ENCODE measurements around the gene HAP1. TPM values are rescaled to one million over a fixed set of nuclear protein-coding genes. Genes with fewer than 3 reads are reported as not detected.

Gene HAP1
- total and polyA plus RNA-seq, 7 donors = under 0.01 to 4.3 (median 0.71) TPM

DNA sequence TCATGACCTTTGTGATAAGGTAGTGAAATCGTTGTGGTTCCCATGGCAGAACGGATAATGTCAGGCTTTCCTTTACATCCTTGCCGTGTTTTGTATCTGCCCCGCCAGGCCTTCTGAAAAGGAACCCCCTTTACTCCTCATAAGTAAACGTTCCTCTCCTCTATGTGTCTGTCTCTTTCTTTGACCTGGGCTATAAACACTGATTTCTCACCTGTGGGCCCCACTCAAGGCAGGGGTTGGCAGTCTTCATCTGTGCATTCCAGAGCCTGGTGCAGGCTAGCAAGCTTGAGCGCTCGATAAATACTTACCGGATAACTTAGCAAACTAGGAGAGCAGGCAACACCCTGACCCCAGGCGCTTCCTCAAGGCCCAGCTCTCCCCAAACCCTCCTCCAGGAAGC is 7.3 kb upstream of the HAP1 start:
- H3K27me3 ChIP-seq = peaks cover 0 to 12% (median 10%) of the 10 kb centered on the region in 3 donors
- no peaks in the 10 kb centered on the region for H3K9me3 ChIP-seq
- H3K4me3 ChIP-seq = no peak overlapping the region
- 87 to 88% methylated on average over 9 of the region's 9 CpGs for WGBS, 2 donors
- no peaks in the 10 kb centered on the region for H3K36me3 ChIP-seq
- intact Hi-C loops (cut with DNase I) = no loop called here
- DNase-seq = no peak
- TF ChIP-seq EP300 (IDR thresholded peaks at IDR 0.05) (no peak), POLR2AphosphoS5 (IDR thresholded peaks at IDR 0.05) (no peak), POLR2A (IDR thresholded peaks at IDR 0.05) (no peak)
- TF ChIP-seq, protein P1, sequence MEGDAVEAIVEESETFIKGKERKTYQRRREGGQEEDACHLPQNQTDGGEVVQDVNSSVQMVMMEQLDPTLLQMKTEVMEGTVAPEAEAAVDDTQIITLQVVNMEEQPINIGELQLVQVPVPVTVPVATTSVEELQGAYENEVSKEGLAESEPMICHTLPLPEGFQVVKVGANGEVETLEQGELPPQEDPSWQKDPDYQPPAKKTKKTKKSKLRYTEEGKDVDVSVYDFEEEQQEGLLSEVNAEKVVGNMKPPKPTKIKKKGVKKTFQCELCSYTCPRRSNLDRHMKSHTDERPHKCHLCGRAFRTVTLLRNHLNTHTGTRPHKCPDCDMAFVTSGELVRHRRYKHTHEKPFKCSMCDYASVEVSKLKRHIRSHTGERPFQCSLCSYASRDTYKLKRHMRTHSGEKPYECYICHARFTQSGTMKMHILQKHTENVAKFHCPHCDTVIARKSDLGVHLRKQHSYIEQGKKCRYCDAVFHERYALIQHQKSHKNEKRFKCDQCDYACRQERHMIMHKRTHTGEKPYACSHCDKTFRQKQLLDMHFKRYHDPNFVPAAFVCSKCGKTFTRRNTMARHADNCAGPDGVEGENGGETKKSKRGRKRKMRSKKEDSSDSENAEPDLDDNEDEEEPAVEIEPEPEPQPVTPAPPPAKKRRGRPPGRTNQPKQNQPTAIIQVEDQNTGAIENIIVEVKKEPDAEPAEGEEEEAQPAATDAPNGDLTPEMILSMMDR (IDR thresholded peaks at IDR 0.05) = no peak
- no peak overlapping the region for H3K27ac ChIP-seq
- H3K4me1 ChIP-seq = peaks cover 0 to 4% (median 0%) of the 10 kb centered on the region in 4 donors

DNA sequence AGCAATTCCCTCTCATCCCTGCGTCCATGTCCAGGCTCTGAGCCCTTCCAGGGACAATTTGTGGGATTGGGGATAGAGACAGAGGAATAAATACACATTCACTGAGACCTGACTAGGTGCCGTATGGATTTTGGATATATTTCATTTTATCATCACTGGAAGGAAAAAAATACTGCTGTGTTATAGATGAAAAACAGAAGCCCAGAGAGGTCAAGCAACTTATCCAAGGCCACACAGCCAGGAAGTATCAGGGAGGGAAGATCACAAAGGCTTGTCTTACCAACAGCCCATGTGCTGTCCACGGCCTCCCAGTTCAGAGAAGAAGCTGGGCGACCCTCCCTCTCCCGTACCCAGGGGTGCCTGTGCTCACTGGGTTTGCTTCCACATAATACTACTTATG is 6.1 kb upstream of the HAP1 start:
- no peak overlapping the region for H3K4me3 ChIP-seq
- H3K9me3 ChIP-seq = no peaks in the 10 kb centered on the region
- DNase-seq = no peak
- intact Hi-C loops (cut with DNase I) = no loop called here
- no peaks in the 10 kb centered on the region for H3K36me3 ChIP-seq
- TF ChIP-seq POLR2AphosphoS5 (IDR thresholded peaks at IDR 0.05) (no peak), EP300 (IDR thresholded peaks at IDR 0.05) (no peak)
- TF ChIP-seq, protein P1 (IDR thresholded peaks at IDR 0.05) = no peak
- H3K27ac ChIP-seq = no peak overlapping the region
- 90 to 93% methylated on average over 5 of the region's 5 CpGs for WGBS, 2 donors
- peaks cover 0 to 4% (median 0%) of the 10 kb centered on the region in 4 donors for H3K4me1 ChIP-seq
- peaks cover 6 to 24% (median 20%) of the 10 kb centered on the region in 3 donors for H3K27me3 ChIP-seq

DNA sequence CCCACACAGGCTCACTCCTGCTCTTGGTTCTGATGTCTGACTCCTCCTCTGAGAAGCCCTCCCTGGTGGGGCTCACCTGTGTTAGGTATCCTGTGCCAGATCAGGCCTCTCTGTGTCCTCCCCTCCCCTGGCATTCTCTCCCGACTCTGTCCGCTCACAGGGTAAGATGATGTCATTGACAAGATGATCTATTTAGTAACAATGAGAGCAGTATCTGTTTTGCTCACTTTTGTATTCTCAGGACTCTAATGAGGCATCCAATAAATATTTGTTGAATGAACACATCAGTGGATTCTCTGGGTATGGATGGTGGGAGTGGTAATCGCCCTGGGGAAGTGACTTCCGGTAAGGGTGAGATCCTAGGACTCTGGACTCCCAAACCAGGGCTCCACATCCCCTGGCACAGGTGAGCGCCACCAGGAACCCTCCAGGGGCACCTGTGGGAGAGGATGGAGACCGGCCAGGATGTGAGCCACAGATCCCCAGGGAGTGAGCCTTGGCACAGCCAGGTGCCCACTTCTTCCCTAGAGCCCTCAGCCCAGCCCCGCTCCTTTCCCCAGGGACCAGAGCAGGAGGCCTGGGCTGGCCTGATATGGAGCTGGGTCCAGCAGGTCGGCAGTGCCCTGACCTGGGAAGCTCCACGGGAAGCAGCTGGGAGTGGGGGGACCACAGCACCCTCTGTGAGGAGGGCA is 5.4 kb upstream of the HAP1 start:
- TF ChIP-seq POLR2A (IDR thresholded peaks at IDR 0.05) = no peak
- TF ChIP-seq, protein P1 (IDR thresholded peaks at IDR 0.05) = no peak
- no peak for TF ChIP-seq EP300 (IDR thresholded peaks at IDR 0.05)
- TF ChIP-seq POLR2AphosphoS5 (IDR thresholded peaks at IDR 0.05) = no peak
- peaks cover 0 to 9% (median 5%) of the 10 kb centered on the region in 4 donors for H3K4me1 ChIP-seq
- intact Hi-C loops (cut with DNase I) = loop anchor here (10.0 kb wide), 1 partner anchor 225 kb away; the partner anchor contains the start of gene CNP
- no peaks in the 10 kb centered on the region for H3K9me3 ChIP-seq
- WGBS, 2 donors = 70 to 71% methylated on average over 9 of the region's 9 CpGs
- H3K27ac ChIP-seq = no peak overlapping the region
- H3K4me3 ChIP-seq = no peak overlapping the region
- peaks cover 13 to 31% (median 26%) of the 10 kb centered on the region in 3 donors for H3K27me3 ChIP-seq
- DNase-seq = no peak
- no peaks in the 10 kb centered on the region for H3K36me3 ChIP-seq

DNA sequence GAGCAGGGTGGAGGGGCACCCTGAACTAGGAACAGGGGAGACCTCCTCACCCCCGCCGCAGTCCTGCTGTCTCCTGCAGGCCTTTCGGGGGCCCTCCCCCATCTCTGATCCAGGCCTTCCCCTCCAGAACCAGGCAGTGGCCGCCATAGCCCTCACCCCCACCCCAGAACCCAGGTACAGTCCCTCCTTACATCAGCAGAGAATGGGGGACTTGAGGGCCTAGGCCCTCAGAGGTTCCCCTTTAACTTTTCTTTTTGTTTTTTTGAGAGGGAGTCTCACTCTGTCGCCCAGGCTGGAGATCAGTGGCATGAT is 4.3 kb upstream of the HAP1 start:
- H3K36me3 ChIP-seq = no peaks in the 10 kb centered on the region
- peaks cover 0 to 20% (median 16%) of the 10 kb centered on the region in 4 donors for H3K4me1 ChIP-seq
- intact Hi-C loops (cut with DNase I) = loop anchor here (1.0 to 10.0 kb wide), 3 partner anchors 63 to 226 kb away; partner anchors contain the start of genes CNP and KLHL11
- no peak for DNase-seq
- 96% methylated on average over 5 of the region's 5 CpGs for WGBS, 2 donors
- H3K9me3 ChIP-seq = no peaks in the 10 kb centered on the region
- H3K4me3 ChIP-seq = no peak overlapping the region
- TF ChIP-seq, protein P1 (IDR thresholded peaks at IDR 0.05) = no peak
- no peak for TF ChIP-seq EP300 (IDR thresholded peaks at IDR 0.05)
- TF ChIP-seq POLR2A (IDR thresholded peaks at IDR 0.05) = no peak
- no peak for TF ChIP-seq POLR2AphosphoS5 (IDR thresholded peaks at IDR 0.05)
- H3K27ac ChIP-seq = no peak overlapping the region
- H3K27me3 ChIP-seq = peaks cover 20 to 42% (median 37%) of the 10 kb centered on the region in 3 donors

Measured in sigmoid colon (tissue), 7 donors.